GM19043 (cell line): ENCODE results near the gene CXCR5.

Experiments
- ATAC-seq: cut with Tn5 transposase; IDR thresholded peaks from one replicate; pipeline ENCODE4 v1.9.1; 2021; ENCODE audit warnings: low read depth; ENCODE audit not compliant: unreplicated experiment

The CXCR5 gene

DNA sequence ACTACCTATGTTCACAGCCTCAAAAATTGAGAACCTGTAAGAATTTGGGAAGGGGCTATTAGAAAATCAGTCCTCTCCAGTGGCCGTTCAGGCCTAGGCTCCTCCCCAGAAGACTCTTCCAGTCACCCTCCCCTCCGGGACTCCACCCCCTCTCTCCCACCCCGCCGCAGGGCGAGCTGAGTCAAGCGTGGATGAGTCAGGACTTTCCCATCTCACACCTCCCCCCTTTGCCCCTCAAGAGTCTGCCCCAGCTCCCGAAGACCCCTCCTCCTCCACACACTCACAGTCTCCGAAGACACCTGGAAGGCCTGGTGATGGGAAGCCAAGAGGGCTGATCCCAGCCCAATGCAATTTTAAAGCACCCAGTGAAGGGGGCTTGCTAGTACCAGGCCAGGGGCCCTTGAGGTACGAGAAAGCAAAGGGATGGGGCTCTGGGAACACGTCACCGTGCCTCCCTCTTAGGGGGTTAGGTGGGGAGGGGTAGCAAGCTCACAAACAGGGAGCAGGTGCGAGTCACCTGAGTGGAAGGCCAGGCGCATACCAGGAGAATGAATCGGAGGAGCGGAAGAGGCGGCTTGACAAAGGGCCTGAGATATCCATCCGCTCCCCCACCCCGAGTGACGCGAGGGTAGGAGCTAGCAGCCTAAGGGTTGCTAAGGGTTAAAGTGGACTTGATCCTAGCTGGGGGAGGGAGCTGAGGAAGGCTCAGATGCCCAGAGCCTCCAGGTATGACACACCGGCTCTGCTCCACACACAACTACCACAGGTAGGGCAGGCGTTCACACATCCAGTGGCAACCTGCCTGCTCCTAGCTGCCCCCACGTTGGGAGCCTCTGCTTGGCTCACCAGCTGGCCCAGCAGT, 28.4 kb downstream of the CXCR5 start:
- no peak for ATAC-seq

DNA sequence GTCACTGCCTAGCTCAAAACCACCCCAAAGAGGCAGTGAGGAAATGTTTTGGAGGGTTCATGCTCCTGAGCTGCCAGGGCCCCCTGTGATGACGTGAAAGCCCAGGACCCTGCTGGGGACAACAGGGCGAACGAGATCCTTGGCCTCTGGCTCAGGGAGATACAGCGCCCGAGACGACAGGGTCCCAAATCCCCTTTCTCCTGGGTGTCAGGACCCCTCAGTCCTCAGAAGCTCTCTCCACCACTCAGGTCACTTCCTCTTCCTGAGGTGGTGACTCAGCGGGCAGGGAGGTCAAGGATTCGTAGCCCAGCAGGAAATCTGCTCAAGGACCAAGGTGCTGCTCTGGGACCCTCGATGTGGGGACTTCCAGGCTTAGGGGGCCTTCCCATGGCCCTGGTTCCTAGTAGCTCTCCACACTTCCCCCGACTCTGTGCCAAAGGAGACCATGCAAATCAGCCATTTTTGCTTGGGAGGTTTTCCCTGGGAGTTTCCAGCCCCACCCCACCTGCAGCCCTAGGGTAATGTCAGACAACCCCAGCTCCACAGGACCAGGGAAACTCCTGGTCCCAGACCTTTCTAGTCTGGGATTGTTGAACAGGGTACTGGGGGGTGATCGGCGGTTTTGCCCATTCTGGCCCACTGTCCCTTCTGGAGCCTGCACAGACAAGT, 29.2 kb downstream of the CXCR5 start:
- no peak for ATAC-seq

DNA sequence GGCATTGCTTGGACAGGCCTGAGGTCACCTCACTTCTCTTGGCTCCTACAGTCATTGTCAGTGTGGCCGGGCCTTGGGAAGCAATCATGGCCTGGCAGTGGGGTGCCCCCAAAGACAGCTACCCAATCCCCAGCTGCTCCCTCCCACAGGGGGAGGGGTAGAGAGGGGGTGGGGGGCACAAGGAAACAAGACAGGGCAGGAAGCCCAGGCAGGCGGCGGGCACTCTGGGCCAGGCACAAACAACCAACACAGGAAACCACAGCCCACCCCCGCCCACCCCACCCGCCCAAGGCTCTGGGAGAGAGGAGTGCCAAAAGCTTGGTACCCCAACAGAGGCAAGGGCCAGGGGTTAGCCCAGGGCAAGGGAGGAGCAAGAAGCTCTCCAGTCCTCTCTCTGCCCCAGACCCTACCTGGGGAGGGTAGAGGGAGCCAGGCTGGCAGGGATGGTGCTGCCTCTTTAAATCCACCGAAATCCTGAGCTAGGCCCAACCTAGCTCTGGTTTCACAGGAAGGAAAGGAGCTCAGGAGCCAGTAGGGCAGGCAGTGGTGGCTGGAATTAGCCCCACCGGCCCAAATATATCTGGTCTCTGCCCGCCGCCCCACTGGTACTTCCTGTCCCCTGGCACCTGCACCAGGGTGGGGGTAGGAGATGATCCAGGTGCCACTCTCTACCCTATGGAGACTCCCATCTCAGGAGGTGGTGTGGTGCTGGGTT, 29.9 kb downstream of the CXCR5 start:
- ATAC-seq = no peak

DNA sequence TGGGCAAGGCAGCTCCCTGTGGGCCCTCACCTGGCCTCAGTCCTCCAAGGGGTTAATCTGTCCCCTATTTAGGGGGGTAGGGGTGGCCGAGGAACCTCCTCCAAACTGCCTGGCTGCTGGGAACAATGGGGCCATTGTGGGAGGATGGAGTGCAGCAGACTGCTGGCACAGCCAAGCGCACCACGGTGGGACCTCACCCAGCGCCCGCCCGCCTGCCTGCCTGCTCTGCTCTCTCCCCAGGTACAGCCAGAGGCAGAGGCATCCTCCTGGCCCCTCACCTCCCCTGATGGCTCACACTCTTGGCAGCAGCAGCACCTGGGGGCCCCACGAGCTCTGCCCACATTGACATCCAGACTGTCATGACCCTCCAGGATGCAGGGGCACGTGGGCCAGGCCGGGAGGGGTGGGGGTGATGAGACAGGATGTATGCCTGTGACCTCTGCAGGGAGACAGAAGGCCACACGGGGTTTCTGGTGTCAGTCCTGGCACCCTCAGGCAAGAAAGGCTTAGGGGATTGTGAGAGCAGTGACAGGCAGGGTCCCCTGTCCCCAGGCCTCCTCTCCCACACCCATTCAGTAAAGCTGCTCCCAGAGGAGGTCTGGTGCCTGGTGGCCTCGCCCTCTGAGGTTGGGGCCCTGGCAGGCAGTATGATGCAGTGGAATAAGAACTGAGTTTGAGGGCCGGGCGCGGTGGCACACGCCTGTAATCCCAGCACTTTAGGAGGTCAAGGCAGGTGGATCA, 30.7 kb downstream of the CXCR5 start:
- no peak for ATAC-seq

DNA sequence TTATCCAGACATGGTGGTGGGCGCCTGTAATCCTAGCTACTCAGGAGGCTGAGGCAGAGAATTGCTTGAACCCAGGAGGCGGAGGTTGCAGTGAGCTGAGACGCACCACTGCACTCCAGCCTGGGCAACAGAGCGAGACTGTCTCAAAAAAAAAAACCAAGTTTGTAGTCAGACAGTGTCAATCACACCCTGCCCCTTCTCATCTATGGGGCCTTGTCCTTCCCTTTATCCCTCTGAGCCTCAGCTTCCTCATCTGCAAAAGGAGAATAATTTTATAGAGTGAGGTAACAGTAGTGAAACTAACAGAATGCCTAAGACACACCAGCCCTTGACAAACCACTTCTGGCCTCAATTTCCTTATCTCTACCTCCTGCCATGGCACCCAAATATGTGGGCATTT, 31.3 kb downstream of the CXCR5 start:
- no peak for ATAC-seq

DNA sequence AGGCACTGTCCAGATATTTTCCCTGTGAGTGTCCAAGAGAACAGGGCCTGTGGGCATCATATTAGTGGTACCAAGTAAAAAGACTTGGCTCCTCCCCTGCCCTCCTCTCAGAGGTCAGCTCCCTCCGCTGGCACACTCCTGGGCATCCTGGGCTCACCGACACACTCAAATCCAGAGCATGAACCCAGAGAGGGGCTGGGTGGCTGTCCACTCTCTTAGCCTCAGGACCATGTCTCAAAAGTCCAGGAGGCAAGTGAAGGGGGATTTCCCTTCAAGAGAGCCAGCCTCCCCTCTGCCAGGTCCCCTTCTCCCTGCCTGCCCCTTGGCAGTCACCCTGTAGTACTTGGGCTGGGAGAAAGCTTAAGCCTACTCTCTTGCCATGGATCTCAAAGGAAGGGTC, 31.7 kb downstream of the CXCR5 start:
- ATAC-seq = no peak

DNA sequence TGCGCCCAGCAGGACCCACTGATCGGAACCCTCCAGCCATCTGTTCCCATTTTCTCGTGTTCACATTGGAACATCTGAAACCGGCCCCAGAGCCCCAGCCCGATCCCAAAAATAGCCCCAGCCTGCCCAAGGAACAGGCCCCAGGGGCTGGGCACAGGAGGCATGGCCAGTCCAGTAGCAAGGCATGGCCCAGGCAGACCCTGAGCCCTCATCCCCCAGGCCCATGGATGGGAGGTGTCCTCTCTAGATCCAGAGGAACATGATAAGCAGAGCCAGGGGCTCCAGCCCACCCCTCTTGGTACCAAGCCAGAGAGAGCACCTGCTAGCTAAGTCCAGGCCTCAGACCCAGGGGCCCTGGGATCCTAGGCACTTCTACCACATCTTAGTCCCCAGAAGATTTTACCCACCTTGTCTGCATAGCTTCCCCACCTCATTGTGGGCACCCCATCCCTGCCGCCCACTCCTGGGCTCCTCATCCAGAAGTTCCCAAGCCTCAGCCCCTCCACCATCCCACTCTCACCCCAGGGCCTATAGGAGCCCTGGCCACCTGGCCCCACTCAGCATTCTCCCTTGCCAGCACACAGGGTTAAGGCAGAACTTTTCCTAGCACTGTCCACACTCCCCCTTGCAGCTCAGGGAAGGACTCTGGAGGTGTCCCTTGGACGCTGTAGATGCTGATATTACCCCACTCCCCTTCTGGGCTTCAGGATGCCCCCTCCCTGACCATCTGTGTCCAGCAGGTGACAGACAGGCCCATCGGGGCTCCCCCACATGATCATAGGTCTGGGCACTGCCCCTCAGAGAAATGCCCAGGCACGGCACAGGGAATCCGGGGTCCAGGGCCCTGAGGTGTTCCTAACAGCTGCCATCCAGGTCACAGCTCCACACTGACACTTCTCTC, 32.5 kb downstream of the CXCR5 start:
- ATAC-seq = no peak

DNA sequence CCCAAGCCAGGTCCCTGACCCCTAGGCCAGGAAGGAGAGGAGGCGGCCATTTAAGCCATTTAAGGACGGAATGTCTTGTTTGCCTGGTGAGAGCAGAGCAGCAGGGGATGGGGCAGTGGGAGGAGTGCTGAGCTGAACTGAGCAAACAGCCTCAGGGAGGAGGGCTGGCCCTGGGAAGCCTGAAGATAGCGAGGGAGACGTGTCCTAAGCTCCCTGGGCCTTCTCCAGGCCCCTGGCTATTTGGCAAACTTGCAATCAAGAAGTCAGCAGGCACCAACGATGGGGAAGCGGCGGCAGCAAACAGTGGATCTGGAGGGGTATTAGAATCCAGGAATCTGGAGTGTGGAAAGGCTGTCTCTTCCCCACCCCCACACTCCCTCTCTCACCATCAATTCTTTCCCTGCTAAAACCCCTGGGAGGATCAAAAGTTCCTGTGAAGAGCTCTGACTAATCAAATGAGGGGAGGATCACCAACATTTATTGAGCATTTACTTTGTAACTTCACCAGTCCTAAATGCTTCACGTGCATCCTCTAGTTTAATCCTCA, 33.2 kb downstream of the CXCR5 start:
- no peak for ATAC-seq

DNA sequence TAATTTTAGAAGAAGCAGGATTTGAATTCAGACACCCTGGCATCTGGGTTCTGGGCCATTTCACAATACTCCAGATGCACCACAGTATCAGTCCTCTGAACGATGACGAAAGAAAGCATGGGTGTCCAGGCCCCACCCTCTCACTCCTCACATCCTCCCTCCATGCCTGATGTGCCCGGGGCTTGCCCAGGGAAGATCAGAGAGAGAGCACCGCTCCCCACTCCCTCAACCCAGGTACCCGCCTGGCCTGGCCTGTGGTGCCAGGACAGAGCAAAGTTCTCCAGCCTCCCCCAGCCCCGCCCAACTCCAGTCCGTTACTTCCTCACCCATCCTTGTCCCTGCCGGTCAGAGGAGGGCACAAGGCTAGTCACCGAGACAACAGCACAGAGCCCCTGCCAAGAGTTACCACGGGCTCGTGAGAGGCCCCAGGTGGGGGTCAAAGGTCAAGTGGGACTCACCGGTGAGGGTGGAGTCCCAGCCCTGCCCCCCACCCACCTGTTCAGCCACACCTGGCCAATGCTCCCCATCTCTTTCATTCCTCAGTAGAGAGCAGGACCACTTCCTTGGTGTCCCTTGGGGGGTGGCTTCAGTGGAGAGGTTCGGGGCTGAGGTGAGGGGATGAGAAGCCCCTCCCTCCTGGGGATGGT, 33.9 kb downstream of the CXCR5 start:
- ATAC-seq = no peak

DNA sequence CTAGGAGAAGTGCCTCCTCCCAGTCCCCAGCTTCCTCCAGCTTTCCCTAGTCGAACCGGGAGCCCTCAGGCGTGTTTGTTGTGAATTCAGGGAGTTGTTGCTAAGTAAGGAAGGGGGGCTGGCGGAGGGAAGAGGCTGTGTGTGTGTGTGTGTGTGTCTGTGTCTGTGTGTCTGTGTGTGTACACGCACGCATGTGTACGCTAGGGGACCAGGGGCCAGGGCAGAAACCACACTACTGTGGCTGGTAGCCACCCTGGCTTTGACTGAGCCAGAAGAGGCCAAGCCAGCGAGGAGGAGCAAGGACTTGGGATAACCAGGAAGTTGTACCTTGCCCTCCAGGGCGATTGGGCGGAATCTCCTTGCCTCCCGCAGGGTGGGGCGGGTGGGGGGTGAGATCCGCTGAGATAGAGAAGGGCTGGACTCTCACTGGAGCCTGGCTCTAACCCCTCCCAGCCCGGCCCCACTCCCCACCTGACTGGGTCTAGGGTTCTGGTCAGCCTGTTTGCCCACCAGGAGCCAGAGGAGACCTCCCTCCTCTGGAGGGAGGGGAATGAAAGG, 34.5 kb downstream of the CXCR5 start:
- no peak for ATAC-seq

DNA sequence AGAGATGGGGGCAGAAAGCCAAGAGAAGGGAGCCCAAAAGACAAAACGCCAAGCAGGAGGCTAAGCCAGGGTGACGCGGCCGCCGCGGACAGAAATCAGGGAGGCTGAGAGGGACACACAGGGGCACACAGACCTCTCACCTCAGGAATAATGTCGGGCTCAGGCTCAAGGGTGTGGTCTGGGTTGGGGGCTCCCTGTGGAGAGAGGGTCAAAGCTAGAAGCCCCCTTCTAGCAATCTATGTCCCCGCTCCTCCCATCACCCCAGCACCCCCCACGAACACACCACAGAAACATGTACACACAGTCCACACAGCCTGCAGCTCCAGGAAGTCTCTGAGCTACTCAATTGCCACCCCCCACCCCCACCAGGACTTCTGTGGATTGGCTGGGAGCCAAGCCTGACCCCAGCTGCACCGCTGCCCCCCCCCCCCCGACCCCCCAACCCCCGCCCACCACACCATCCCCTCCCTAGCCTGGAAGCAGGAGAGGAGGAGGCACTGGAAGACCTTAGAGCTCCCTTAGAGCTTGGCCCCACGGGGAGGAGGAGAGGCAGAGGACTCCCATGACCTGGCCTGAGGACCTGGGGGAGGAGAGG, 35.1 kb downstream of the CXCR5 start:
- no peak for ATAC-seq

DNA sequence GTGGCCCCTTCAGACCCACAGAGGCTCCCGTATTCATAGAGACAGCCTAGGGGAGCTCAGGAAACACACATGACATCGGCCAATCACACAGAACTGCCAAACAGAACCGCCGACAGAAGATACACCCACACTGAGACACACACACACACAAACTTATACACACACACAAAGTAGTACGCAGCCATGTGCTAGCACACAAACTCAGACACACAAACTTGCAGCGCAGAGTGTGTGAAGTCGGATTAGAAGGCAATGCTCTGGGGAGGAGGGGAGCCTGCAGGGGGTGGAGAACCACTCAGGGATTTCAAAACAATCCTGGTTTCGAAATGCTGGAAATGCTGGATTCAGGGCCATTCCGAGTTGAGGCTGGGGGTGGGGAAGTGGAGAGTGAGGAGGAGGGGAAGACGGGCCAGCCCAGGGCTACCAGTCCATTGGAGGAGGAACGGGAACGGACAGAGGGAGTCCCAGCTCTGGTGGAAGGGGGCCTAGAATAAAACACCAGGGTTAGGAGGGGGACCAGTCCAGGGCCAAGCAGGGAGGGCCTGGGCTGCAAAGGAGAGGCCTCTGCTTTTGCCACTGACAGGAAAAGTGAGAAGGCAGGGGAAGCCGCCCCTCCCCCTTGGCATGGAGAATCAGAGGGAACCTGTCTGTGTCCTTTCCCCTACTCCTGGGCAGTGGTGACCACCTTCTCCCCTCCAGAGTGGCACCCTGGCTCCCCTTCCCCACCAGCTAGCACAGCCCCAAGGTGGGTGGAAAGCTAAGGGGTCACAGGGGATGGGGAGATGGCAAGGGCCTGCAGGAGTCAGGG, 37.6 kb downstream of the CXCR5 start:
- no peak for ATAC-seq

DNA sequence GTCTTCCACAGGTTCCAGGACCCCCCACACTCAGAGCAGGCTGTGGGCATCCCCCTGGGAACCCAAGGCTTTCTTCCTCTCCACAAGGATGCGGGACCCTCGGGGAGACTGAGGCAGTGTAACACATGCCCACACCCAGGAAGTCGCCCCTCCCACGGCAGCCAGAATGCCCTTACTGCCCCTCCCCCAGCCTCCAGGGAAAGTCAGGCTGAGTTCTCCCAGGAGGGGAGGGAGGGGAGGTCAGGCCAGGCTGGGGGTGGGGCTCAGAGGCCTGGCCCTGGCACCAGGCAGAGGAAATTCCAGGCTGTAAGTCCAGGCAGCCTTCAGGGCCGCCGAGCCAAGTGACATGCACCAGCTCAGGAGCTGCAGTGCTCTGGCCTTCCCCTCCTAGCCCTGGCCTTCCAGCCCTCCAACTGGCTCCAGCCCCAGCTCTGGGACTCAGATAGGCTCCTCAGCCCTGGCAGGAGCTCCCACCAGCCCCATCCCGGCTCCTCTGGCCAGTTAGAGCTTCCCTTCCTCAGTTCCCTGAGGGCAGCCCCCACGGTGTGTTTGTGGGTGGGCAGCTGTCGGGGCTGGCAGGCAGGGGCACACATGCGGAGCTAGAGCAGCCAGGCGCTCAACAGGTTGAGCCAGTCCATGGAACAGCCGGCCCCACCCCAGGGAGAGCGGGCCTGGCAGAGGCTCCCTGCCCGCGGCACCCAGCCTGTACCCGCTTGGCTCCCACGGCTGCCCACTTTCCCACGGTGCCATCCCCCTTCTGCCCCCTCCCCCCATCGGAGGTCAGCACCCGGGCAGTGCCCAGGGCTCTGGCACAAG, 38.4 kb downstream of the CXCR5 start:
- no peak for ATAC-seq

DNA sequence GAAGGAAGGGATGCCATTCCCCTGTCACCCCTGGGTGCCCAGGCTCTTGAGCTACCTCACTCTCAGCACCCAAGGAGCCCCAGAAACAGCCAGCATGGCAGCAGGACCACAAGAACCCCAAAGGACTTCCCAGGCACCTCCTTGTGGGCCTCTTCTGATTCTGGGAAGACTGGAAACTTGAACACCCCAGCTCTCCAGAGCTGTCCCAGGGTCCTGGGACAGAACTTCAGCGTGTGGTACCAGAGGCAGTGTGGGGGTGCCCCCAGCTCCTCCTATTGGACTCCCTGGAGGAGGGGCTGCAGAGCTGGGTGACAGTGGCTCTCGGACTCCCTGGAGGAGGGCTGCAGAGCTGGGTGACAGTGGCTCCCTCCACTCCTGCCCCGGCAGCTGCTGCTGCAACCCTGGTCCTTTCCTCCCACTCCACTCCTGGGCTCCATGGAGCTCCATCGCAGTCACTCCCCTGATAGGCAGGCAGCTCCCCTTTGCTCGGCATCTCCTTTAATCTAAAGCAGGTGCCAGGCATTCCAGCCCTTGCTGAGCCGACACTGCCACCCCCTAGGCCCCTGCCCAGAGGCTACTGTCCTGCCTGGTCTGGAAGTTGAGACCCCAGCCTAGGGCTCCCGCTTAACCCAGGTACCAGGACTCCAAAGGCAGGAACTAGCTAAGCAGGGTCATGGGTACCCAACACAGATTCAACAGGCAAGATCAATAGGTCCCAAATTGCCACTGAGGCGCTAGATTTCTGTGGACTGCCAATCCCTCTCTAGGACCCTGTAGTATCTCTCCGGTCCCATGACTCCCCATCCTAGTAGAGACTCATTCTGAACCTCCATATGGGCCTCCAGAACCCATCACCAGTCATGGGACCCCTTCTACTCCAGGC, 39.3 kb downstream of the CXCR5 start:
- no peak for ATAC-seq

DNA sequence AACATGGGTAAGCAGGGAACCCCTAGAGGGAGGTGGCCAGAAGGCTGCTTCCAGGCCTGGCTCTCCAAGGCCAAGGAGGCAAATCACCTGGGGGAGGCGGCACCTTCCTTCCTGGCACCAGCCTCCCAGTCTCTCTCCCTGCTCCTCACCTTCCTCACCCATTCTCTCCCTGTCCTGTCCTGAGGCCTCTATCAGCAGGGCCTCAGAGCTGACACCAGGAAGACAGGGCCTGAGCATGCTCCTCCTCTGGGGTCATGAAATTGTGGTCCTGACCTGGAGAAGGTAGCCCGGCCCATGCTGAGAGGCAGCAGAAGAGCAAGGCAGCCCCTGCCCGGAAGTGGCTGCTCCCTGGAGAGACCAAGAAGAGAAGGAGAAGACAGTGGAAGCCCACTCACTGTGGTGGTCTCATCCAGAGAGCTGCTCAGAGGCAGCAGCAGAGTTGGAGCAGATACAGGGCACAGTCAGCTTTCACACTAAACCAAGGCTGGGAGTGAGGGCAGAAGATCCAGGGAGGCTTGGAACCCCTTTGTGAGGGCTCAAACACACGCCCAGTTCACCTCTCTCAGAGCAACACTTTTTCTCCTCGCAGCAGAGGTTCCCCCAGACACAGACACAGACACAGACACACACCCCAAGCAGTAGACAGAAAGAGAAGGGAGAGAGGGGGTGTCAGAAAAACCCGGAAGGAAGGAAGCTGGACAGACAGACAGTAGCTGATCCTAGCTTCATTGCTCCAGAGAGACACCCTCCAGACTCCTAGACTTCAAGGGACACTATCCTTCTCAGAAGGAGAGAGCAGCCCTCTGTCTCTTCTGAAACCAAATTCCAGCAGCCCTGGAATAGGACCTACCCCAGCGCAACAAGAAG, 40.3 kb downstream of the CXCR5 start:
- ATAC-seq = no peak
